Astrocyte (in vitro differentiated cells and primary cell): Measurements from ENCODE around the gene OR4C5. TPM values are rescaled to one million over a fixed set of nuclear protein-coding genes. Genes with fewer than 3 reads are reported as not detected.
"Not testable (repeated sequence)": the region's sequence is repeated elsewhere in the genome, so short reads cannot be mapped to it uniquely, and the experiment has no call there.

ENCODE experiments used
- DNase-seq: peaks from one replicate; pipeline ENCODE4 v3.0.0-alpha.2; 2010; ENCODE audit warnings: low read depth
- FAIRE-seq: peaks from 2 replicates; lab custom pipeline; 2011; peaks lifted over from hg19 to GRCh38; lab: Jason Lieb, UNC
- H2AFZ ChIP-seq: 2 replicates; pipeline ENCODE4 v1.6.0; 2012; ENCODE audit warnings: low read depth, low read length, inconsistent platforms
- H3K27ac ChIP-seq: 2 replicates; pipeline ENCODE4 v1.5.1; 2011; ENCODE audit warnings: low read depth, low read length, inconsistent platforms
- H3K27me3 ChIP-seq: 2 replicates; pipeline ENCODE4 v1.6.0; 2011; ENCODE audit warnings: low read length, inconsistent platforms; ENCODE audit not compliant: insufficient read depth
- H3K36me3 ChIP-seq: 2 replicates; pipeline ENCODE4 v1.5.1; 2011; ENCODE audit warnings: low read length, inconsistent platforms; ENCODE audit not compliant: insufficient read depth
- H3K4me1 ChIP-seq: 2 replicates; pipeline ENCODE4 v1.5.1; 2011; ENCODE audit warnings: low read length, inconsistent platforms; ENCODE audit not compliant: insufficient read depth
- H3K4me2 ChIP-seq: 2 replicates; pipeline ENCODE4 v1.6.0; 2012; ENCODE audit warnings: low read length, inconsistent platforms
- H3K4me3 ChIP-seq: 2 replicates; pipeline ENCODE4 v1.5.1; 2011; ENCODE audit warnings: low read depth, mild to moderate bottlenecking, low read length, inconsistent platforms; ENCODE audit not compliant: insufficient read depth
- H3K79me2 ChIP-seq: 2 replicates; pipeline ENCODE4 v1.6.0; 2012; ENCODE audit warnings: mild to moderate bottlenecking, low read length, inconsistent platforms; ENCODE audit not compliant: insufficient read depth
- H3K9ac ChIP-seq: 2 replicates; pipeline ENCODE4 v1.6.0; 2012; ENCODE audit warnings: mild to moderate bottlenecking, low read length, inconsistent platforms
- H3K9me3 ChIP-seq: 2 replicates; pipeline ENCODE4 v1.5.1; 2012; ENCODE audit warnings: low read depth, mild to moderate bottlenecking, low read length, inconsistent platforms; ENCODE audit not compliant: insufficient read depth
- H4K20me1 ChIP-seq: 2 replicates; pipeline ENCODE4 v1.6.0; 2012; ENCODE audit warnings: low read length, inconsistent platforms; ENCODE audit not compliant: insufficient read depth
- H3K27ac Mint-ChIP-seq: one replicate; pipeline ENCODE4 v1.8.0; 2021; ENCODE audit warnings: mild to moderate bottlenecking, mixed read lengths; ENCODE audit not compliant: unreplicated experiment
- H3K27me3 Mint-ChIP-seq: one replicate; pipeline ENCODE4 v1.8.0; 2021; ENCODE audit warnings: low read depth, mixed read lengths; ENCODE audit not compliant: unreplicated experiment
- H3K36me3 Mint-ChIP-seq: one replicate; pipeline ENCODE4 v1.8.0; 2021; ENCODE audit warnings: low read depth, mixed read lengths; ENCODE audit not compliant: unreplicated experiment
- H3K4me1 Mint-ChIP-seq: one replicate; pipeline ENCODE4 v1.8.0; 2021; ENCODE audit warnings: low read depth, mixed read lengths; ENCODE audit not compliant: unreplicated experiment
- H3K4me3 Mint-ChIP-seq: one replicate; pipeline ENCODE4 v1.8.0; 2021; ENCODE audit warnings: mild to moderate bottlenecking, moderate library complexity, mixed read lengths; ENCODE audit not compliant: unreplicated experiment
- H3K9me3 Mint-ChIP-seq: one replicate; pipeline ENCODE4 v1.8.0; 2021; ENCODE audit warnings: mild to moderate bottlenecking, mixed read lengths; ENCODE audit not compliant: unreplicated experiment
- EZH2 ChIP-seq: IDR thresholded peaks from 2 replicates; pipeline ENCODE4 v1.6.1; 2012; ENCODE audit warnings: mild to moderate bottlenecking, low read length, inconsistent platforms; ENCODE audit not compliant: insufficient read depth
- total RNA-seq: library from RNA; stranded (reverse); gene quantifications from 2 replicates; pipeline ENCODE4 v1.2.1, GENCODE V29; 2021
- TF ChIP-seq, protein P1 (sequence below): IDR thresholded peaks from 2 replicates; pipeline ENCODE4 v1.5.1; 2011; ENCODE audit warnings: low read depth, mild to moderate bottlenecking, inconsistent platforms, low read length, moderate library complexity; ENCODE audit not compliant: insufficient read depth

The OR4C5 gene
- total RNA-seq, 1 donor from 2014 or later = not detected

DNA sequence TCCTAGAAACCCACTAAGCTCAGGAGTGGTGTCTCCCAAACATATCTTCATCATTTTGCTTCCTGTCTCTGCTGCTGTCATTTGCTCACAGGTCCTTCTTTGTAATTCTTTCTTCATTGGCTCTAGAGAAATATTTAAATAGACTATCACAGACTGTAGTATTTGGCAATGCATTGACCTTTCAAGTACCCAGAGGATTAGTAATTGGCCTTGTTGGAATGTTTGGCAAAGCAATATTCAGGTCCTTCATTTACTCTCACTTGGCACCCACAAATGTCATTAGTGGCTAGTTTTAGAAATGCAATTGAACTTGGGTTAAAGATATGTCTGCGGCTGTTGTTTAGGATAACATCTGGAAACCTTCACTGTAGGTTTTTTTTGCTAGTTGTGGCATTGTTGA lies 11.6 kb downstream of the OR4C5 start:
- no peak overlapping the region for H3K9ac ChIP-seq
- H3K9me3 ChIP-seq = peaks cover 3% of the 10 kb centered on the region
- no peaks in the 10 kb centered on the region for H4K20me1 ChIP-seq
- H3K4me1 ChIP-seq = no peaks in the 10 kb centered on the region
- H3K4me3 Mint-ChIP-seq = no peak overlapping the region
- H3K36me3 Mint-ChIP-seq = no peaks in the 10 kb centered on the region
- H3K4me1 Mint-ChIP-seq = no peaks in the 10 kb centered on the region
- H3K4me3 ChIP-seq = no peak overlapping the region
- DNase-seq (no peak), FAIRE-seq (no peak)
- no peaks in the 10 kb centered on the region for H3K79me2 ChIP-seq
- no peaks in the 10 kb centered on the region for H3K27me3 Mint-ChIP-seq
- TF ChIP-seq, protein P1, sequence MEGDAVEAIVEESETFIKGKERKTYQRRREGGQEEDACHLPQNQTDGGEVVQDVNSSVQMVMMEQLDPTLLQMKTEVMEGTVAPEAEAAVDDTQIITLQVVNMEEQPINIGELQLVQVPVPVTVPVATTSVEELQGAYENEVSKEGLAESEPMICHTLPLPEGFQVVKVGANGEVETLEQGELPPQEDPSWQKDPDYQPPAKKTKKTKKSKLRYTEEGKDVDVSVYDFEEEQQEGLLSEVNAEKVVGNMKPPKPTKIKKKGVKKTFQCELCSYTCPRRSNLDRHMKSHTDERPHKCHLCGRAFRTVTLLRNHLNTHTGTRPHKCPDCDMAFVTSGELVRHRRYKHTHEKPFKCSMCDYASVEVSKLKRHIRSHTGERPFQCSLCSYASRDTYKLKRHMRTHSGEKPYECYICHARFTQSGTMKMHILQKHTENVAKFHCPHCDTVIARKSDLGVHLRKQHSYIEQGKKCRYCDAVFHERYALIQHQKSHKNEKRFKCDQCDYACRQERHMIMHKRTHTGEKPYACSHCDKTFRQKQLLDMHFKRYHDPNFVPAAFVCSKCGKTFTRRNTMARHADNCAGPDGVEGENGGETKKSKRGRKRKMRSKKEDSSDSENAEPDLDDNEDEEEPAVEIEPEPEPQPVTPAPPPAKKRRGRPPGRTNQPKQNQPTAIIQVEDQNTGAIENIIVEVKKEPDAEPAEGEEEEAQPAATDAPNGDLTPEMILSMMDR = no peak
- TF ChIP-seq EZH2 = no peak
- H3K36me3 ChIP-seq = no peaks in the 10 kb centered on the region
- H3K27me3 ChIP-seq = no peaks in the 10 kb centered on the region
- no peak overlapping the region for H3K27ac ChIP-seq
- no peak overlapping the region for H3K27ac Mint-ChIP-seq
- no peak overlapping the region for H2AFZ ChIP-seq
- H3K9me3 Mint-ChIP-seq = peaks cover 6% of the 10 kb centered on the region
- no peak overlapping the region for H3K4me2 ChIP-seq

DNA sequence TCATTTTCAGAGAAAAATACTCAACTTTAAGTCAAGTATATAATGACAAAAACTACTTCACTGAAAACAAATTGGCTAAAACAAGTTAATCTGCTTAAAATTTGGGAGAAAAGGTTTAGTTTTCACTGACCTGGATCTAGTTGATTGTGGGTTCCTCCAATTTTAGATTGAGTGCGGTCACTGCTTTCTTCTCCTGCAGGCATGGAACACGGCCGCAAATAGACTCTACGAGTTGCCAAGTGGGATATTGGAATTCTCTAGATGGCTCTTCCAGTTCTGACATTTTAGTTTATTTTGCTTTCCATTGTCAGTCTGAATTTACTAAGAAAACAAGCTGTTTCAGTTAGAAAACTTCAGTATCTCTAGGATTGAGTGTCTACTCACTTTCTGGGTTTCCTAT lies 12.3 kb downstream of the OR4C5 start:
- no peak for FAIRE-seq
- Histone ChIP-seq H2AFZ (no peak overlapping the region), H3K9me3 (peaks cover 3% of the 10 kb centered on the region), H3K27ac (no peak overlapping the region), H3K79me2 (no peaks in the 10 kb centered on the region), H3K4me1 (no peaks in the 10 kb centered on the region), H3K4me3 (no peak overlapping the region), H3K36me3 (no peaks in the 10 kb centered on the region), H4K20me1 (no peaks in the 10 kb centered on the region), H3K27me3 (no peaks in the 10 kb centered on the region), H3K9ac (no peak overlapping the region), H3K4me2 (no peak overlapping the region)
- Mint-ChIP-seq H3K4me3 (no peak overlapping the region), H3K36me3 (no peaks in the 10 kb centered on the region), H3K4me1 (no peaks in the 10 kb centered on the region), H3K9me3 (peaks cover 9% of the 10 kb centered on the region), H3K27me3 (no peaks in the 10 kb centered on the region), H3K27ac (no peak overlapping the region)
- no peak for DNase-seq
- TF ChIP-seq, protein P1 = no peak
- no peak for TF ChIP-seq EZH2

DNA sequence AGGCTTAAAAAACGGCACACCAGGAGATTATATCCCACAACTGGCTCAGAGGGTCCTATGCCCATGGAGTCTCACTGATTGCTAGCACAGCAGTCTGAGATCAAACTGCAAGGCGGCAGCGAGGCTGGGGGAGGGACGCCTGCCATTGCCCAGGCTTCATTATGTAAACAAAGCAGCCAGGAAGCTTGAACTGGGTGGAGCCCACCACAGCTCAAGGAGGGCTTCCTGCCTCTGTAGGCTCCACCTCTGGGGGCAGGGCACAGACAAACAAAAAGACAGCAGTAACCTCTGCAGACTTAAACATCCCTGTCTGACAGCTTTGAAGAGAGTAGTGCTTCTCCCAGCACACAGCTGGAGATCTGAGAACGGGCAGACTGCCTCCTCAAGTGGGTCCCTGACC lies 20.0 kb downstream of the OR4C5 start:
- FAIRE-seq, H3K36me3 Mint-ChIP-seq, H3K4me1 Mint-ChIP-seq, H4K20me1 ChIP-seq, H3K4me3 ChIP-seq, H3K4me2 ChIP-seq, H3K27ac ChIP-seq, H3K27me3 ChIP-seq, H3K9ac ChIP-seq, H3K4me3 Mint-ChIP-seq, H3K27ac Mint-ChIP-seq, H2AFZ ChIP-seq, DNase-seq, H3K79me2 ChIP-seq, H3K4me1 ChIP-seq, H3K9me3 ChIP-seq, H3K36me3 ChIP-seq, H3K27me3 Mint-ChIP-seq: not testable (repeated sequence)
- H3K9me3 Mint-ChIP-seq = peaks cover 18% of the 10 kb centered on the region

DNA sequence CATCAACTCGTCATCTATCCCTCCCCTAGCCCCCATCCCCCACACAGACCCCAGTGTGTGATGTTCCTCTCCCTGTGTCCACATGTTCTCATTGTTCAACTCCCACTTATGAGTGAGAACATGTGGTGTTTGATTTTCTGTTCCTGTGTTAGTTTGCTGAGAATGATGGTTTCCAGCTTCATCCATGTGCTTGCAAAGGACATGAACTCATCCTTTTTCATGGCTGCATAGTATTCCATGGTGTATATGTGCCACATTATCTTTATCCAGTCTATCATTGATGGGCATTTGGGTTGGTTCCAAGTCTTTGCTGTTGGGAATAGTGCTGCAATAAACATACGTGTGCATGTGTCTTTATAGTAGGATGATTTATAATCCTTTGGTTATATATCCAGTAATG lies 23.8 kb downstream of the OR4C5 start:
- not testable (repeated sequence) for H3K27me3 Mint-ChIP-seq, H2AFZ ChIP-seq, H3K4me2 ChIP-seq, H3K27ac ChIP-seq, H3K4me3 ChIP-seq, DNase-seq, H3K36me3 ChIP-seq, H3K9ac ChIP-seq, H3K4me3 Mint-ChIP-seq, H3K27me3 ChIP-seq, H3K4me1 ChIP-seq, H4K20me1 ChIP-seq, H3K27ac Mint-ChIP-seq, H3K36me3 Mint-ChIP-seq, H3K4me1 Mint-ChIP-seq, H3K79me2 ChIP-seq, FAIRE-seq, H3K9me3 ChIP-seq
- H3K9me3 Mint-ChIP-seq = peaks cover 16% of the 10 kb centered on the region
